ENCODE results near the gene ACTA1.
"Not testable (repeated sequence)": the region's sequence is repeated elsewhere in the genome, so short reads cannot be mapped to it uniquely, and the experiment has no call there.

Gene ACTA1

GRCh38 chr1:229409616-229410369 lies 24.1 kb downstream of the ACTA1 start:
- DNase-seq (ENCODE audit: low spot score), result no peak

GRCh38 chr1:229408458-229409037 lies 25.3 kb downstream of the ACTA1 start:
- DNase-seq (ENCODE audit: low spot score), result peak; percentile 68

GRCh38 chr1:229407206-229408026 lies 26.5 kb downstream of the ACTA1 start:
- peak; percentile 68 for DNase-seq (ENCODE audit: low spot score)

GRCh38 chr1:229406798-229407197 lies 27.1 kb downstream of the ACTA1 start:
- DNase-seq (ENCODE audit: low spot score), result peak; percentile 69

- no peak for DNase-seq (ENCODE audit: low spot score)
Measured at GRCh38 chr1:229403573-229403972, 30.3 kb downstream of the ACTA1 start.

GRCh38 chr1:229402993-229403392 lies 30.9 kb downstream of the ACTA1 start:
- no peak for DNase-seq (ENCODE audit: low spot score)

- DNase-seq (ENCODE audit: low spot score), result not testable (repeated sequence)
Measured at GRCh38 chr1:229402329-229402728, 31.6 kb downstream of the ACTA1 start.

GRCh38 chr1:229397762-229398161 lies 36.1 kb downstream of the ACTA1 start:
- no peak for DNase-seq (ENCODE audit: low spot score)

- DNase-seq (ENCODE audit: low spot score), result no peak
Measured at GRCh38 chr1:229396585-229397206, 37.2 kb downstream of the ACTA1 start.

- DNase-seq (ENCODE audit: low spot score), result not testable (repeated sequence)
Measured at GRCh38 chr1:229394517-229394916, 39.4 kb downstream of the ACTA1 start.

- DNase-seq (ENCODE audit: low spot score), result no peak
Measured at GRCh38 chr1:229392936-229393335, 41.0 kb downstream of the ACTA1 start.

- DNase-seq (ENCODE audit: low spot score), result no peak
Measured at GRCh38 chr1:229390130-229390529, 43.8 kb downstream of the ACTA1 start.

- no peak for DNase-seq (ENCODE audit: low spot score)
Measured at GRCh38 chr1:229388897-229389580, 44.9 kb downstream of the ACTA1 start.

- DNase-seq (ENCODE audit: low spot score), result no peak
Measured at GRCh38 chr1:229385853-229386456, 47.9 kb downstream of the ACTA1 start.

GRCh38 chr1:229384822-229385221 lies 49.1 kb downstream of the ACTA1 start:
- DNase-seq (ENCODE audit: low spot score), result no peak

- DNase-seq (ENCODE audit: low spot score), result no peak
Measured at GRCh38 chr1:229383961-229384360, 49.9 kb downstream of the ACTA1 start.

- no peak for DNase-seq (ENCODE audit: low spot score)
Measured at GRCh38 chr1:229383188-229383587, 50.7 kb downstream of the ACTA1 start.

Measured in ecto neural progenitor cell (in vitro differentiated cells).